HepG2 (cell line): ENCODE results near the gene MTOR. TPM values are rescaled to one million over a fixed set of nuclear protein-coding genes. Genes with fewer than 3 reads are reported as not detected.
A peak's percentile ranks its signal among the peaks of the same experiment; 100 is the strongest.

Experiments used
- BORCS8-MEF2B ChIP-seq: sonication (generic); formaldehyde crosslinking; IDR thresholded peaks from 2 replicates; pipeline ENCODE4 v1.8.0; 2022; ENCODE audit warnings: mild to moderate bottlenecking, missing genetic modification reagents
- GFI1 ChIP-seq: sonication (generic); formaldehyde crosslinking; IDR thresholded peaks from 2 replicates; pipeline ENCODE4 v1.5.0; 2020; ENCODE audit warnings: missing genetic modification reagents, mild to moderate bottlenecking, borderline replicate concordance
- KAT2B ChIP-seq: fragments of 150-350 bp; IDR thresholded peaks from 2 replicates; pipeline ENCODE4 v1.6.1; 2014; ENCODE audit warnings: low read depth, low read length, borderline replicate concordance
- PHF5A ChIP-seq: IDR thresholded peaks from one replicate; pipeline ENCODE4 v1.6.1; 2018; ENCODE audit warnings: low read depth, missing genetic modification reagents; ENCODE audit not compliant: unreplicated experiment
- RELA ChIP-seq: sonication (generic); formaldehyde crosslinking; IDR thresholded peaks from 2 replicates; pipeline ENCODE4 v1.4.0; 2020; ENCODE audit warnings: missing genetic modification reagents
- RFXAP ChIP-seq: sonication (generic); formaldehyde crosslinking; IDR thresholded peaks from 2 replicates; pipeline ENCODE4 v1.4.0; 2020; ENCODE audit warnings: missing genetic modification reagents, borderline replicate concordance
- SKI ChIP-seq: fragments of 450-650 bp; IDR thresholded peaks from one replicate; pipeline ENCODE4 v1.6.1; 2018; ENCODE audit warnings: mild to moderate bottlenecking; ENCODE audit not compliant: partially characterized antibody
- SOX5 ChIP-seq: IDR thresholded peaks from 2 replicates; pipeline ENCODE4 v1.6.1; 2016; ENCODE audit warnings: borderline replicate concordance
- SP140L ChIP-seq: sonication (generic); formaldehyde crosslinking; IDR thresholded peaks from 2 replicates; pipeline ENCODE4 v1.4.0; 2020; ENCODE audit warnings: missing genetic modification reagents, borderline replicate concordance
- TBP ChIP-seq: sonication (generic); formaldehyde crosslinking; IDR thresholded peaks from 2 replicates; pipeline ENCODE4 v1.5.0; 2020; ENCODE audit warnings: missing genetic modification reagents
- ZBTB7B ChIP-seq: sonication (generic); formaldehyde crosslinking; IDR thresholded peaks from 2 replicates; pipeline ENCODE4 v1.4.0; 2020; ENCODE audit warnings: missing genetic modification reagents
- ZNF557 ChIP-seq: sonication (generic); formaldehyde crosslinking; IDR thresholded peaks from 2 replicates; pipeline ENCODE4 v1.4.0; 2020; ENCODE audit warnings: missing genetic modification reagents
- ZNF7 ChIP-seq: IDR thresholded peaks from 2 replicates; pipeline ENCODE4 v1.6.1; 2016; ENCODE audit warnings: missing biosample characterization, missing genetic modification reagents
- polyA plus RNA-seq, 8 experiments: library from polyadenylated mRNA; depleted of rRNA in 3 of 8; stranded (reverse) in 7 of 8; unstranded in 1 of 8; fragments of >200 nt; fragmentation: Illumina TruSeq in 4 of 8; extraction: Trizol in 4 of 8; gene quantifications; 2 replicates each; pipeline versions ENCODE4 v1.2.1 to v1.2.3, GENCODE V29; 2011 to 2016; ENCODE audit warnings: low read depth in 4 of 8, missing spikeins in 1 of 8, mixed read lengths in 1 of 8; ENCODE audit not compliant: insufficient read depth in 1 of 8
- total RNA-seq, 5 experiments: library from RNA; depleted of rRNA; stranded (reverse); fragments of >200 nt; fragmentation: Illumina TruSeq; extraction: Trizol; gene quantifications; 2 replicates each; pipeline ENCODE4 v1.2.3, GENCODE V29; 2016; ENCODE audit warnings: low read depth in 1 of 5
- TF ChIP-seq, protein P1 (sequence below): IDR thresholded peaks from 2 replicates; pipeline ENCODE4 v1.6.1; 2016; ENCODE audit warnings: mild to moderate bottlenecking, missing biosample characterization, missing genetic modification reagents
- TF ChIP-seq, protein P2 (sequence below): sonication (generic); formaldehyde crosslinking; IDR thresholded peaks from 2 replicates; pipeline ENCODE4 v1.8.0; 2022; ENCODE audit warnings: mild to moderate bottlenecking, missing genetic modification reagents, borderline replicate concordance
- TF ChIP-seq, protein P3 (sequence below): sonication (generic); formaldehyde crosslinking; IDR thresholded peaks from 2 replicates; pipeline ENCODE4 v1.5.1; 2020; ENCODE audit warnings: missing genetic modification reagents, mild to moderate bottlenecking, borderline replicate concordance
- TF ChIP-seq, protein P4 (sequence below): sonication (generic); formaldehyde crosslinking; IDR thresholded peaks from 2 replicates; pipeline ENCODE4 v1.4.0; 2020; ENCODE audit warnings: missing genetic modification reagents, borderline replicate concordance

The MTOR gene
- total and polyA plus RNA-seq, 2 of the 13 experiments (the other 11 are each of a cell fraction or from before 2014, with no cell fraction given), result 24.6 to 34.6 TPM

DNA sequence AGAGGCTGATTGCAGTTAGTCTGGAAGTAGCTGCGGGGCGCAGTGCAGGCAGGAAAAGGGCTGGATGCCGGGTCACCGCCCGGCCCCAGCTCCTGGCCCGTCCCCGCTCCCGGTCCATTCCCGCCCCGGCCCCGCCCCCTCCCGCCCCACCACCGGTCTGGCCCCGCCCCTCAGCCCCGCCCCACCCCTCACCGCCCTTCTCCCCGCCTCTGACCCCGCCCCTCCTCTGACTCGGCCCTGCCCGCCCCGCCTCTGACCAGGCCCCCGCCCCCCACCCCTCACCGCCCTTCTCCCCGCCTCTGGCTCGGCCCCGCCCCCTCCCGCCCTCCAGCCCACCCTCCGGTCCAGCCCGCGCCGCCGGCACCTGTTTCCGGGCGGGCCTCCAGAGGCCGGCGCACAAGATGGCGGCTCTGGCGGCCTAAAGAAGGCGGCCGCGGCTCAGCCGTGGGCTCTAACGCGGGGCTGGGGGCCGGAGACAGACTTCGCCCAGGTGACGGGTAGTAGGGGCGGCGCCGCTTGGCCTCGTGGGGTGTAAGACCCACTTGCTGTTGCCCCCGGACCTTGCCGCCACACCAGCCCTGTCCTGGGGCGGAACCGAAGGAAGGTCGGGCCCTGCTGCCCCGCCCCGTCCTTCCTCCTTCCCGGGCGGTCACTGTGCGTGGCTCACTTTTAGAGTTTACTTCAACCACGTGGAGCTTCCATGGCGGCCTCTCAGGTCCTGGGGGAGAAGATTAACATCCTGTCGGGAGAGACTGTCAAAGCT lies 10.7 kb upstream of the MTOR start, which contains the start of gene UBIAD1 (continued):
- TF ChIP-seq ZBTB7B (no peak), TBP (CRISPR knock-in tag) (no peak), BORCS8-MEF2B (CRISPR knock-in tag) (0 out of 2 replicates have a peak, but pooled peaks have one; percentile 38), GFI1 (CRISPR knock-in tag) (no peak), SKI (peak; percentile 45), RELA (CRISPR knock-in tag) (no peak), ZNF7 (no peak), KAT2B (no peak), RFXAP (CRISPR knock-in tag) (0 out of 2 replicates have a peak, but pooled peaks have one; percentile 54), PHF5A (CRISPR knock-in tag) (no peak), SP140L (CRISPR knock-in tag) (no peak), SOX5 (CRISPR knock-in tag) (no peak), ZNF557 (peak; percentile 42; the same call in 1 of the 2 replicates)
- TF ChIP-seq, protein P1, sequence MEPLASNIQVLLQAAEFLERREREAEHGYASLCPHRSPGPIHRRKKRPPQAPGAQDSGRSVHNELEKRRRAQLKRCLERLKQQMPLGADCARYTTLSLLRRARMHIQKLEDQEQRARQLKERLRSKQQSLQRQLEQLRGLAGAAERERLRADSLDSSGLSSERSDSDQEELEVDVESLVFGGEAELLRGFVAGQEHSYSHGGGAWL (CRISPR knock-in tag), result no peak; the same call in none of the 2 replicates
- TF ChIP-seq, protein P2, sequence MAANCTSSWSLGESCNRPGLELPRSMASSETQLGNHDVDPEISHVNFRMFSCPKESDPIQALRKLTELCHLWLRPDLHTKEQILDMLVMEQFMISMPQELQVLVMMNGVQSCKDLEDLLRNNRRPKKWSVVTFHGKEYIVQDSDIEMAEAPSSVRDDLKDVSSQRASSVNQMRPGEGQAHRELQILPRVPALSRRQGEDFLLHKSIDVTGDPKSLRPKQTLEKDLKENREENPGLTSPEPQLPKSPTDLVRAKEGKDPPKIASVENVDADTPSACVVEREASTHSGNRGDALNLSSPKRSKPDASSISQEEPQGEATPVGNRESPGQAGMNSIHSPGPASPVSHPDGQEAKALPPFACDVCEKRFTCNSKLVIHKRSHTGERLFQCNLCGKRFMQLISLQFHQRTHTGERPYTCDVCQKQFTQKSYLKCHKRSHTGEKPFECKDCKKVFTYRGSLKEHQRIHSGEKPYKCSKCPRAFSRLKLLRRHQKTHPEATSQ, result no peak
- TF ChIP-seq, protein P3, sequence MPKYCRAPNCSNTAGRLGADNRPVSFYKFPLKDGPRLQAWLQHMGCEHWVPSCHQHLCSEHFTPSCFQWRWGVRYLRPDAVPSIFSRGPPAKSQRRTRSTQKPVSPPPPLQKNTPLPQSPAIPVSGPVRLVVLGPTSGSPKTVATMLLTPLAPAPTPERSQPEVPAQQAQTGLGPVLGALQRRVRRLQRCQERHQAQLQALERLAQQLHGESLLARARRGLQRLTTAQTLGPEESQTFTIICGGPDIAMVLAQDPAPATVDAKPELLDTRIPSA (CRISPR knock-in tag), result no peak
- TF ChIP-seq, protein P4, sequence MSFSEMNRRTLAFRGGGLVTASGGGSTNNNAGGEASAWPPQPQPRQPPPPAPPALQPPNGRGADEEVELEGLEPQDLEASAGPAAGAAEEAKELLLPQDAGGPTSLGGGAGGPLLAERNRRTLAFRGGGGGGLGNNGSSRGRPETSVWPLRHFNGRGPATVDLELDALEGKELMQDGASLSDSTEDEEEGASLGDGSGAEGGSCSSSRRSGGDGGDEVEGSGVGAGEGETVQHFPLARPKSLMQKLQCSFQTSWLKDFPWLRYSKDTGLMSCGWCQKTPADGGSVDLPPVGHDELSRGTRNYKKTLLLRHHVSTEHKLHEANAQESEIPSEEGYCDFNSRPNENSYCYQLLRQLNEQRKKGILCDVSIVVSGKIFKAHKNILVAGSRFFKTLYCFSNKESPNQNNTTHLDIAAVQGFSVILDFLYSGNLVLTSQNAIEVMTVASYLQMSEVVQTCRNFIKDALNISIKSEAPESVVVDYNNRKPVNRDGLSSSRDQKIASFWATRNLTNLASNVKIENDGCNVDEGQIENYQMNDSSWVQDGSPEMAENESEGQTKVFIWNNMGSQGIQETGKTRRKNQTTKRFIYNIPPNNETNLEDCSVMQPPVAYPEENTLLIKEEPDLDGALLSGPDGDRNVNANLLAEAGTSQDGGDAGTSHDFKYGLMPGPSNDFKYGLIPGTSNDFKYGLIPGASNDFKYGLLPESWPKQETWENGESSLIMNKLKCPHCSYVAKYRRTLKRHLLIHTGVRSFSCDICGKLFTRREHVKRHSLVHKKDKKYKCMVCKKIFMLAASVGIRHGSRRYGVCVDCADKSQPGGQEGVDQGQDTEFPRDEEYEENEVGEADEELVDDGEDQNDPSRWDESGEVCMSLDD (CRISPR knock-in tag), result no peak
